Panc1 (cell line): ENCODE results near the gene MED12L. TPM values are rescaled to one million over a fixed set of nuclear protein-coding genes. Genes with fewer than 3 reads are reported as not detected.

ENCODE experiments used
- ATAC-seq: fragments of 200-7000 bp; cut with Tn5 transposase; 2 replicates; pipeline ENCODE4 v1.9.1; 2020; ENCODE audit warnings: mild to moderate bottlenecking, moderate library complexity
- BruUV-seq: library from RNA; stranded (reverse); fragments of 400-500 nt; replicated peaks from 2 replicates; lab custom pipeline; 2021; lab: Mats Ljungman, UMichigan
- CTCF ChIA-PET: fragments of 300-600 bp; sonication (Branson Sonifier 250); formaldehyde crosslinking; loops from one replicate; lab custom pipeline; 2022; ENCODE audit warnings: antibody characterized with exemption; lab: Charles Lee
- POLR2A ChIA-PET: fragments of 300-600 bp; sonication (Branson Sonifier 250); formaldehyde crosslinking; loops from one replicate; lab custom pipeline; 2022; ENCODE audit warnings: antibody characterized with exemption; lab: Charles Lee
- DNase-seq: peaks from one replicate; pipeline ENCODE4 v3.0.0-alpha.2; 2010; ENCODE audit warnings: low read depth, low spot score
- H3K27ac ChIP-seq: 2 replicates; pipeline ENCODE4 v1.5.1; 2011; ENCODE audit warnings: mild to moderate bottlenecking, low read length, inconsistent platforms
- H3K27me3 ChIP-seq: fragments of 200-500 bp; sonication (Bioruptor generic); 2 replicates; pipeline ENCODE4 v1.6.0; 2014; ENCODE audit warnings: low read length, inconsistent platforms; ENCODE audit not compliant: control insufficient read depth, insufficient read depth
- H3K36me3 ChIP-seq: fragments of 200-500 bp; sonication (Bioruptor generic); 2 replicates; pipeline ENCODE4 v1.5.1; 2014; ENCODE audit warnings: inconsistent platforms, mild to moderate bottlenecking, low read length, moderate library complexity; ENCODE audit not compliant: control insufficient read depth, insufficient read depth
- H3K4me1 ChIP-seq: 2 replicates; pipeline ENCODE4 v1.5.1; 2011; ENCODE audit warnings: inconsistent platforms, mild to moderate bottlenecking, low read length, moderate library complexity; ENCODE audit not compliant: control insufficient read depth, insufficient read depth
- H3K4me3 ChIP-seq, 2 experiments: 2 replicates each; pipeline ENCODE4 v1.5.1; 2011 to 2012; ENCODE audit warnings: low read depth in 2 of 2, low read length in 2 of 2, mild to moderate bottlenecking in 2 of 2, inconsistent platforms in 1 of 2, moderate library complexity in 1 of 2
- H3K9me3 ChIP-seq: fragments of 200-500 bp; sonication (Bioruptor generic); 2 replicates; pipeline ENCODE4 v1.5.1; 2014; ENCODE audit warnings: low read depth, mild to moderate bottlenecking, inconsistent platforms, low read length, moderate library complexity; ENCODE audit not compliant: control insufficient read depth, insufficient read depth
- POLR2AphosphoS5 ChIP-seq: IDR thresholded peaks from 2 replicates; pipeline ENCODE4 v1.6.1; 2012; ENCODE audit warnings: mild to moderate bottlenecking, low read depth, low read length, moderate library complexity
- SIN3A ChIP-seq: IDR thresholded peaks from 2 replicates; pipeline ENCODE4 v1.6.1; 2012; ENCODE audit warnings: low read depth, mild to moderate bottlenecking, low read length, moderate library complexity, borderline replicate concordance; ENCODE audit not compliant: insufficient read depth
- TCF7L2 ChIP-seq: IDR thresholded peaks from 2 replicates; pipeline ENCODE4 v1.6.1; 2011; ENCODE audit warnings: mild to moderate bottlenecking, low read depth, low read length, inconsistent platforms
- in situ Hi-C: cut with HindIII; loops from 2 replicates; pipeline ENCODE4 v1.10.0; 2016; ENCODE audit warnings: low sequenced_read_pairs, low pct_unique_long_range_greater_than_20kb
- intact Hi-C: fragments of 100-400 bp; cut with micrococcal nuclease; formaldehyde crosslinking; loops from one replicate; pipeline ENCODE4 v1.10.0; 2022; ENCODE audit not compliant: unreplicated experiment
- total RNA-seq: library from RNA; stranded (reverse); gene quantifications from one replicate; pipeline ENCODE4 v1.2.1, GENCODE V29; 2021; ENCODE audit not compliant: unreplicated experiment
- TF ChIP-seq, protein P1 (sequence below): fragments of 450-650 bp; IDR thresholded peaks from 2 replicates; pipeline ENCODE4 v1.5.1; 2017; ENCODE audit warnings: mild to moderate bottlenecking
- TF ChIP-seq, protein P2 (sequence below), 2 experiments: IDR thresholded peaks; 2 replicates each; pipeline ENCODE4 v1.6.1; 2011 to 2012; ENCODE audit warnings: low read depth in 2 of 2, control low read depth in 1 of 2, low read length in 1 of 2, mild to moderate bottlenecking in 1 of 2, moderate library complexity in 1 of 2; ENCODE audit not compliant: insufficient read depth in 1 of 2

MED12L gene
- total RNA-seq, 1 experiment from 2014 or later = 2.8 TPM

DNA sequence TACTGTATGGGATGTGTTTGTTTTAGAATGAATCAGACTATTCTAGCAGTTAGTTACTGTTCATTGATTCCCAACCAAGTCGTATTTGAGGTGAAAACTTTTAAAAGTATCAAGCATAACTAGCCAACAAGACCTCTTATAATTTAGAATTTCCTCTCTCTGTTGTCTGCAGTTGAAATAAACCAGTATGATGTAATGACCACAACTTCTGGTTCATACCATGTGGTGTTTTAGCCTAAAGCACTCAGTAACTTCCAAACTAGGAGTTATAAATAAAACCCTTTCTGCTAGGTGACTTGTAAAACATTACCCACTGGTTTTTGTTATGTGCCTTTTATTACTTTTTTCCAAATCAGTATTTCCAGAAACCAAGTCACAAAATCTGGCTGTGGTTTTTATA is 318.9 kb downstream of the MED12L start:
- intact Hi-C loops = no loop called here
- no peak overlapping the region for H3K4me3 ChIP-seq
- ATAC-seq = no peak
- no TSS peak for BruUV-seq
- H3K4me1 ChIP-seq = no peaks in the 10 kb centered on the region
- H3K27me3 ChIP-seq = no peaks in the 10 kb centered on the region
- TF ChIP-seq, protein P1, sequence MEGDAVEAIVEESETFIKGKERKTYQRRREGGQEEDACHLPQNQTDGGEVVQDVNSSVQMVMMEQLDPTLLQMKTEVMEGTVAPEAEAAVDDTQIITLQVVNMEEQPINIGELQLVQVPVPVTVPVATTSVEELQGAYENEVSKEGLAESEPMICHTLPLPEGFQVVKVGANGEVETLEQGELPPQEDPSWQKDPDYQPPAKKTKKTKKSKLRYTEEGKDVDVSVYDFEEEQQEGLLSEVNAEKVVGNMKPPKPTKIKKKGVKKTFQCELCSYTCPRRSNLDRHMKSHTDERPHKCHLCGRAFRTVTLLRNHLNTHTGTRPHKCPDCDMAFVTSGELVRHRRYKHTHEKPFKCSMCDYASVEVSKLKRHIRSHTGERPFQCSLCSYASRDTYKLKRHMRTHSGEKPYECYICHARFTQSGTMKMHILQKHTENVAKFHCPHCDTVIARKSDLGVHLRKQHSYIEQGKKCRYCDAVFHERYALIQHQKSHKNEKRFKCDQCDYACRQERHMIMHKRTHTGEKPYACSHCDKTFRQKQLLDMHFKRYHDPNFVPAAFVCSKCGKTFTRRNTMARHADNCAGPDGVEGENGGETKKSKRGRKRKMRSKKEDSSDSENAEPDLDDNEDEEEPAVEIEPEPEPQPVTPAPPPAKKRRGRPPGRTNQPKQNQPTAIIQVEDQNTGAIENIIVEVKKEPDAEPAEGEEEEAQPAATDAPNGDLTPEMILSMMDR = no peak
- TF ChIP-seq SIN3A (no peak), POLR2AphosphoS5 (no peak), TCF7L2 (no peak)
- TF ChIP-seq, protein P2, sequence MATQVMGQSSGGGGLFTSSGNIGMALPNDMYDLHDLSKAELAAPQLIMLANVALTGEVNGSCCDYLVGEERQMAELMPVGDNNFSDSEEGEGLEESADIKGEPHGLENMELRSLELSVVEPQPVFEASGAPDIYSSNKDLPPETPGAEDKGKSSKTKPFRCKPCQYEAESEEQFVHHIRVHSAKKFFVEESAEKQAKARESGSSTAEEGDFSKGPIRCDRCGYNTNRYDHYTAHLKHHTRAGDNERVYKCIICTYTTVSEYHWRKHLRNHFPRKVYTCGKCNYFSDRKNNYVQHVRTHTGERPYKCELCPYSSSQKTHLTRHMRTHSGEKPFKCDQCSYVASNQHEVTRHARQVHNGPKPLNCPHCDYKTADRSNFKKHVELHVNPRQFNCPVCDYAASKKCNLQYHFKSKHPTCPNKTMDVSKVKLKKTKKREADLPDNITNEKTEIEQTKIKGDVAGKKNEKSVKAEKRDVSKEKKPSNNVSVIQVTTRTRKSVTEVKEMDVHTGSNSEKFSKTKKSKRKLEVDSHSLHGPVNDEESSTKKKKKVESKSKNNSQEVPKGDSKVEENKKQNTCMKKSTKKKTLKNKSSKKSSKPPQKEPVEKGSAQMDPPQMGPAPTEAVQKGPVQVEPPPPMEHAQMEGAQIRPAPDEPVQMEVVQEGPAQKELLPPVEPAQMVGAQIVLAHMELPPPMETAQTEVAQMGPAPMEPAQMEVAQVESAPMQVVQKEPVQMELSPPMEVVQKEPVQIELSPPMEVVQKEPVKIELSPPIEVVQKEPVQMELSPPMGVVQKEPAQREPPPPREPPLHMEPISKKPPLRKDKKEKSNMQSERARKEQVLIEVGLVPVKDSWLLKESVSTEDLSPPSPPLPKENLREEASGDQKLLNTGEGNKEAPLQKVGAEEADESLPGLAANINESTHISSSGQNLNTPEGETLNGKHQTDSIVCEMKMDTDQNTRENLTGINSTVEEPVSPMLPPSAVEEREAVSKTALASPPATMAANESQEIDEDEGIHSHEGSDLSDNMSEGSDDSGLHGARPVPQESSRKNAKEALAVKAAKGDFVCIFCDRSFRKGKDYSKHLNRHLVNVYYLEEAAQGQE (IDR thresholded peaks at IDR 0.05; ENCODE audit: insufficient read depth in 1 of 2, low read depth in 2 of 2, low read length in 1 of 2) = no peak
- H3K27ac ChIP-seq = no peak overlapping the region
- CTCF ChIA-PET = no interaction called here
- no peaks in the 10 kb centered on the region for H3K36me3 ChIP-seq
- no peaks in the 10 kb centered on the region for H3K9me3 ChIP-seq
- POLR2A ChIA-PET = no interaction called here
- in situ Hi-C loops = no loop called here
- DNase-seq = no peak

DNA sequence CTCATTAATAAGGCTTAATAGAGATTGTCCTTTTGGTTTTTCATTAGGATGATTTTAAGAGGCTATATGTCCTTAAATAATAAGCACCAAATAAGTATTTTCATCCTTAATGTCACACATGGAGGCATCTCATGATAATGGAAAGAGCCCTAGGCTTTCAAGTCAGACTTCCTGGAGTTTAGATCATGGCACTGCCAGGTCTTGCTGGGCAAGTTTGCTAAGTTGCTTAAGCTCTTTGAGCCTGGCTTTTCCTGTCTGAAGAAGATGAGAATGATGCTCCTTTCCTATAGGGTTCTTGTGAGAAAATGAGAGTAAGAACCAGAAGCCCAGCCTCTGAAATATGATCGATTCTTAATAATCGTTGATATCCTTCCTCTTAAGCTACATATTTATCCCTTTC is 322.5 kb downstream of the MED12L start:
- no peak overlapping the region for H3K4me3 ChIP-seq
- in situ Hi-C loops = no loop called here
- no peaks in the 10 kb centered on the region for H3K36me3 ChIP-seq
- no peaks in the 10 kb centered on the region for H3K9me3 ChIP-seq
- POLR2A ChIA-PET = no interaction called here
- intact Hi-C loops = no loop called here
- H3K27me3 ChIP-seq = no peaks in the 10 kb centered on the region
- CTCF ChIA-PET = no interaction called here
- no TSS peak for BruUV-seq
- no peaks in the 10 kb centered on the region for H3K4me1 ChIP-seq
- ATAC-seq (no peak), DNase-seq (no peak)
- TF ChIP-seq SIN3A = no peak
- TF ChIP-seq, protein P2 (IDR thresholded peaks at IDR 0.05; ENCODE audit: insufficient read depth in 1 of 2, low read depth in 2 of 2, low read length in 1 of 2) = no peak
- no peak for TF ChIP-seq TCF7L2
- TF ChIP-seq POLR2AphosphoS5 = no peak
- TF ChIP-seq, protein P1 = no peak
- H3K27ac ChIP-seq = no peak overlapping the region
